T-helper 1 cell (primary cell): ENCODE data around the gene SMIM1.

Experiments
- DNase-seq, 5 donors: peaks; one replicate each; pipeline ENCODE4 v3.0.0-alpha.2; 2012 to 2020
- total RNA-seq, 4 donors: gene quantifications; one replicate each; lab custom pipeline; 2026; lab: John Stamatoyannopoulos, UW

SMIM1 gene
- total RNA-seq: 0 to 0.85 (median 0.27) reads per million in 4 donors

DNA sequence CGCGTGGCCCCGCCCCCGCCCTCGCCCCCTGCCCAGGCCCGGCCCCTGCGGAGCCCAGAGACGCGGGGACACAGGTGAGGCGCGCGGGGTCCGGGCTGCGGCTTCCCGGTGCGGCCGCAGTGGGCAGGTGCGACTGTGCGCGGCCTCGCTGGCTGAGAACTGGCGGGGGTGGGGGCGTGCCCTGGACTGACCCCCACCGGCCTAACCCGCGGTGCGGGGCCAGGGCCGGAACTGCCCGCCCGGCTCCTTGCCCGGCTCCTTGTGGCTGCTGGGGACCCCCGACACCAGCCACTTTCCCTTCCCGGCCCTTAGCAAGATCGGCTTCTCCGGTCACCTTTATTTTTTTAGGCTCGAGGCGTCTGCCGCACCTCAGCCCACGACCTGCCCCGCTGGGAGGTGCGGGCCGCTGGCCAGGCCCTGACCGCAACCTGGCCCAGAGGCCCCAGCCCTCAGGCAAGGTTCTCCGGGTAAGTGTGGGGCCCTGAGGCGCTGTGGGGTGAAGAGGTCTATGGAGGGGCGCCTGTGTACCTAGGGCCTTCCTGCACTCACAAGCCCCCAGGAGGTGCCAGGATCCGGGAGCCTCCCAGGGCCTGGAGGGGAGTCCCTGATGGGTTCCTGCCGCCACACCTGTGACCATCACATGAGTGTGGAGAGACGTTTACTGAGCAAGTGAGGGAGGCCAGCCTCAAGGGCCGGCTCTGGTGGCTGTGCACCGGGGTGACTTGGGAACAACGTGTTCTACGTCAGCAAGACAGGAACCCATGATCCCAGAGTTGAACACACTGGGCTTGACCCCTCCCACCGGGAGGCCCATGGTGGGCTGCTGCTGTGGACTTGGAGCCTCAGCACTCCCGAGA is at the start of gene SMIM1:
Gene SMIM1, plus strand, starts transcription at position 35 of the 857 bp plus-strand sequence. CDS start 2,625 bp downstream, outside the sequence.
- no peak for DNase-seq

DNA sequence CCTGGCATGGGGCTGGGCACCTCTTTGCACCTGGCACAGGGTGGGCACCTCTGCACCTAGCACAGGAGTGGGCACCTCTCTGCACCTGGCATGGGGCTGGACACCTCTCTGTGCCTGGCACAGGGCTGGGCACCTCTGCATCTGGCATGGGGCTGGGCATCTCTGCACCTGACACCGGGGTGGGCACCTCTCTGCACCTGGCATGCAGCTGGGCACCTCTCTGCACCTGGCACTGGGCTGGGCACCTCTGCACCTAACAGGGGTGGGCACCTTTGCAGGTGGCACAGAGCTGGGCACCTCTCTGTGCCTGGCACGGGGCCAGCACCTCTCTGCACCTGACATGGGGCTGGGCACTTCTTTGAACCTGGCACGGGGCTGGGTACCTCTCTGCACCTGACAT is 49.7 kb upstream of the SMIM1 start:
- no peak for DNase-seq

DNA sequence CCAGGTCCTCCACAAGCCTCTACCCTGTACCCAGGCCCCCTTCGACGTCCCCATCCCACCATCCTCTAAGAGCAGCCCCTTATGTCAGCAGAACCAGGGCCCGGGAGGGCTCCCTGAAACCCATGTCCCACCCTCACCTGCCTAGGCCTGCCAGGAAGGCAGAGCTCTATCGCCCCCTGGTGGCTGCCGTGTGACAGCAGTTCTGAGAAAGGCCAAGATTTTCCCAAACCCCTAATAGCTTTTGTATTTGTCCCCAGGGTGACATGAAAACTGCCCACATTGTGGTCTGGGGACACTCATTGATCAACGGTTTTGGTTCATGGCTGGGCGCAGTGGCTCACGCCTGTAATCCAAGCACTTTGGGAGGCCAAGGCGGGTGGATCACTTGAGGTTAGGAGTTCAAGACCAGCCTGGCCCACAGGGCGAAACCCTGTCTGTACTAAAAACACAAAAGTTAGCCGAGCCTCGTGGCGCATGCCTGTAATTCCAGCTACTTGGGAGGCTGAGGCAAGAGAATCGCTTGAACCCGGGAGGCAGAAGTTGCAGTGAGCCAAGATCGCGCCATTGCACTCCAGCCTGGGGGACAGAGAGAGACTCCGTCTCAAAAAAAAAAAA is 48.0 kb upstream of the SMIM1 start:
- peak; percentile 52 to 77 (median 63) for DNase-seq

DNA sequence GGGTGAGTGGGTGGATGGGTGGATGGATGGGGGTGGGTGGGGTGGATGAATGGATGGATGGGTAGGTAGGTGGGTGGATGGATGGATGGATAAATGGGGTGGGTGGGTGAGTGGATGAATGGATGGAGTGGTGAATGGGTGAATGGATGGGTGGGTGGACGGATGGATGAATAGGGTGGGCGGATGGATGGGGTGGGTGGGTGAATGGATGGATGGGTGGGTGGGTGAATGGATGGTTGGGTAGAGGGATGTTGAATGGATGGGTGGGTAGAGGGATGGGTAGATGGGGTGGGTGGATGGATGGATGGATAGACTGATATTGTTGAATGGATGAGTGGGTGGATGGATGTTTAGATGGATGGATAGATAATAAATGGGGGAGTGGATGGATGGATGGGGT is 47.2 kb upstream of the SMIM1 start:
- no peak for DNase-seq

DNA sequence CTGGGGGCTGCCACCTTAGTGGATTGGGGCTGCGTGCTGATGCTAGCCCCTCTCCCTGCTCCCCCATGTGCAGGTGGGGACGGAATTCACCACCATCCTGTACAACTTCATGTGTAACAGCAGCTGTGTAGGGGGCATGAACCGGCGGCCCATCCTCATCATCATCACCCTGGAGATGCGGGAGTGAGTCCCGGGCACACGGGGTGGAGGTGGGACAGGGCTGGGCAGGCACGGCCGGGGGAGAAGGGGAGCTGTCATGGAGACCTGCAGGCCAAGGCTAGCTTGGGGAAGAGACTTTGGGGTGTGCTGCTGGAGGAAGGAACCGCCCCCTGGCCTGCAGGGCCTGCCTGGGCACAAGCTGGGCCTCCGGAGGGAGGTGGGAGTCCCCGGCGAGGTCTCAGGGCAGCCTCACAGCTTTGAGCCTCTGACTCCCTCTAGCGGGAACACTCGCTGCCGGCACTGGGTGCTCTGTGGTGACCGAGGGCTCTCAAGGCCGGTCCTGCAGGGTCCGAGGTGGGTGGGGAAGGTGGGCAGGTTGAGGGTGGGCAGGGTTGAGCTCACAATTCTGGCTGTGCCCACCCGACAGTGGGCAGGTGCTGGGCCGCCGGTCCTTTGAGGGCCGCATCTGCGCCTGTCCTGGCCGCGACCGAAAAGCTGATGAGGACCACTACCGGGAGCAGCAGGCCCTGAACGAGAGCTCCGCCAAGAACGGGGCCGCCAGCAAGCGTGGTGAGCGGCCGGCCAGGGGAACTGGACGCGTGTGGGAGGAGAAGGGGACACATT is 45.3 kb upstream of the SMIM1 start:
- no peak for DNase-seq

GRCh38 chr1:3727825-3728776 is 44.4 kb upstream of the SMIM1 start:
- DNase-seq: no peak

- no peak for DNase-seq
Observed at GRCh38 chr1:3729594-3730542, 42.7 kb upstream of the SMIM1 start.

- DNase-seq: no peak
Observed at GRCh38 chr1:3730543-3731247, 41.9 kb upstream of the SMIM1 start.

- DNase-seq: no peak
Observed at GRCh38 chr1:3731583-3732433, 40.7 kb upstream of the SMIM1 start.

DNA sequence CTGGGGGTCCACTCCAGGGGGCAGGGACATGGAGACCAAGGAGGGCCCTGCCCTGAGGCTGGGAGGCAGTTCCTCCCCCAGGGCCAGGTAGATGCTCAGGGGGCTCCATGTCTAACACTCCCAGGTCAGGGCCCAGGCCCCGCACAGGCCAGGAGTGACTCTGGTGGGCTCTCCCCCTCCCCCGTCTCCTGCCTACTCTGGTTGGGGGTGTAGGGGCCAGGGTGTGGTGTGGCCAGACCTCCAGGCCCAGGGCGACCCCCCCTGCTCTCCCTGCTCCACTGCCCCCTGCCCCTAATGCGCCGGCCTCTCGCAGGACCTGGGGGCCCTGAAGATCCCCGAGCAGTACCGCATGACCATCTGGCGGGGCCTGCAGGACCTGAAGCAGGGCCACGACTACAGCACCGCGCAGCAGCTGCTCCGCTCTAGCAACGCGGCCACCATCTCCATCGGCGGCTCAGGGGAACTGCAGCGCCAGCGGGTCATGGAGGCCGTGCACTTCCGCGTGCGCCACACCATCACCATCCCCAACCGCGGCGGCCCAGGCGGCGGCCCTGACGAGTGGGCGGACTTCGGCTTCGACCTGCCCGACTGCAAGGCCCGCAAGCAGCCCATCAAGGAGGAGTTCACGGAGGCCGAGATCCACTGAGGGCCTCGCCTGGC is 40.0 kb upstream of the SMIM1 start:
- no peak for DNase-seq

GRCh38 chr1:3733094-3733882 is 39.3 kb upstream of the SMIM1 start:
- no peak for DNase-seq

DNA sequence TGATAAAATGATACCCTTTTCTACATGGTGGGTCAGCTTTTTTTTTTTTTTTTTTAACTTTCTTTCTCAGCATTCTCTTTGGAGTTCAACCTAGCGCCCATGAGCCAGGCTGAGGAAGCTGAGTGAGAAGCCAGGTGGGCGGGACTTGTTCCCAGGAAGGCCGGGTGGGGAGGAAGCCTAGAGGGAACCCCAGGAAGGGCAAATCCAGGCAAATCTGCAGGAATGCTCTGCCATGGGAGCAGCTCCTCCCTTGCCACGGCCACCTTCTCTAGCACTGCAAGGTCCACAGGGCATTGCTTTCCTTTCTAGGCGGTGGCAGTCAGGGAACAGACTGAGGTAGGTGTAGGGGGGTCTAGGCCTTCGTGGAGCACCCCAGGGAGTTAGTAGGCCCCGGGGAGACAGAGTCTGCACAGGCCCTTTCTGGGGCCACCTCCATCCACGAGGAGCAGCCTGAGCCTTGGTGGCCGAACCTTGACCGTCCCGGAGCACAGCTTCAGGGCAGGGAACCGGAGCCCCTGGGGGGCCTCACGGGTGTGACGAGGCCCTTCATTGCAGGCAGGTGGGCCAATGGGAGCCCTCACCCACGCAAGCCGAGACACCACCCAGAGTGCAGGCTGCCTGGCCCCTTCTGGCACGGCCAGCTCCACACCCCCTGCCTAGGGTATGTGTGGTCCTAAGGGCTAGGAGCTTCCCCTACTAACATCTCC is 38.5 kb upstream of the SMIM1 start:
- DNase-seq: no peak

GRCh38 chr1:3734602-3735001 is 37.9 kb upstream of the SMIM1 start:
- DNase-seq: no peak

GRCh38 chr1:3735027-3735681 is 37.4 kb upstream of the SMIM1 start:
- no peak for DNase-seq

DNA sequence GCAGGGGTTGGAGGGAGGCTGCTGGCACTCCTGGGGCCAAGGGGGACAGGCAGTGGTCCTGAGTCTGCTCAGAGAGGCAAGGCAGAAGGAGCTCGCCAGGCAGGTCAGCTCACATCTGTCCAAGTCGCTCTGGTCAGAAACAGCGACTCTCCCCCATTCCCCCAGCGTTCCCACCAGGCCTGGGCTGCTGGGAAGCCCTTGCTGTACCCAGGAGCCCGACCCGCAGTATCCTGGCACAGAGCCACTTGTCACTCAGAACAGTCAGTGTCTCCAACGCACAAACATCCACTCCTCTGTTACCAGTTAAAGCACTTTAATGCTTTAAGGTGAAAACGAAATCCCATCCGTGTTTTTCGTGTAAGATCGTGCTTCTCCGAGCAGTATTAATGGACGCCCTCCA is 36.9 kb upstream of the SMIM1 start:
- DNase-seq: no peak

GRCh38 chr1:3736131-3736561 is 36.4 kb upstream of the SMIM1 start:
- no peak for DNase-seq

DNA sequence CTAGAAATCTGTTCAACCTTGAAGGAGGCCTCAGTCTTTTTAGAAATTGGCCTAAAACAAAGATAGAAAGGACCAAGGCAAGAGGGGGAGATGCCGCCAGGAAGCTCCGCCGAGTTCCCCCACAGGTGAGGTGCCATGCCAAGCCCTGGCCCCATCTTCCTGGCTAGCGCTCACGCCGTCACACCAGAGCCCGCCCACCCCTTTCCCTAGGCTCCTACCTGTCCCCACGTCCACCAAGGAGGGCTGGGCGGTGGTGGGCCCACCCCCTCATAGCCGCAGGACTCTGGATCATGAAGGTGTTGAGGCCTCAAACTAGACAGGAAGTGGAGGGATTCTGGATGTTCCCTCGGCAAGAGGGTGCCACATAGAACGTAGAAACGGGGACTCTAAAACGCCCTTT is 35.8 kb upstream of the SMIM1 start:
- no peak for DNase-seq
